ENCODE results near the gene OR56A3. TPM values are rescaled to one million over a fixed set of nuclear protein-coding genes. Genes with fewer than 3 reads are reported as not detected.

Gene OR56A3
- total and polyA plus RNA-seq, 10 of the 15 experiments (the other 5 are each of a cell fraction or from before 2014, with no cell fraction given), result not detected

GRCh38 chr11:5966958-5967357 is 24.9 kb downstream of the OR56A3 start (continued):
- TF ChIP-seq CUX1 (IDR thresholded peaks at IDR 0.05; ENCODE audit: insufficient replicate concordance, low read depth, low read length) (no peak), FOS (IDR thresholded peaks at IDR 0.05; ENCODE audit: borderline replicate concordance, extremely low read depth, insufficient read length) (no peak), ZNF207 (IDR thresholded peaks at IDR 0.05; ENCODE audit: borderline replicate concordance) (no peak)

GRCh38 chr11:5967708-5968107 is 25.7 kb downstream of the OR56A3 start:
- DNase-seq (ENCODE audit: low read depth, low spot score), result no peak
- no peaks in the 10 kb centered on the region for H3K79me2 ChIP-seq (ENCODE audit: control insufficient read depth, insufficient read depth, low read length)
- no peak for ATAC-seq
- TF ChIP-seq RBBP5 (conservative IDR thresholded peaks at IDR 0.05) (no peak), HSF1 (IDR thresholded peaks at IDR 0.05; ENCODE audit: low read depth, low read length) (no peak), IKZF2 (IDR thresholded peaks at IDR 0.05) (no peak), SMAD5 (IDR thresholded peaks at IDR 0.05; ENCODE audit: low read depth) (no peak), ZSCAN29 (IDR thresholded peaks at IDR 0.05) (no peak), SMAD1 (IDR thresholded peaks at IDR 0.05; ENCODE audit: low read depth, partially characterized antibody) (no peak), ESRRA (IDR thresholded peaks at IDR 0.05; ENCODE audit: low read length) (no peak), ZNF217 (IDR thresholded peaks at IDR 0.05) (no peak), RFX5 (IDR thresholded peaks at IDR 0.05; ENCODE audit: low read depth, low read length) (no peak), ATF2 (IDR thresholded peaks at IDR 0.05; ENCODE audit: low read length) (no peak), POLR2AphosphoS2 (IDR thresholded peaks at IDR 0.05; ENCODE audit: low read depth, low read length) (no peak)
- no peak overlapping the region for H2AFZ ChIP-seq (ENCODE audit: control insufficient read depth, low read depth, low read length)
- WGBS (ENCODE audit: insufficient coverage, insufficient replicate concordance, low lambda C conversion rate, missing lambda C conversion rate), result 8% methylated on average over 3 of the region's 3 CpGs
- no peaks in the 10 kb centered on the region for H3K36me3 ChIP-seq (ENCODE audit: control insufficient read depth in 2 of 2, insufficient read depth in 2 of 2, low read length in 1 of 2)
- ChIA-PET CTCF (no interaction called here), POLR2A (no interaction called here), RAD21 (ENCODE audit: unreplicated experiment) (no interaction called here), SMC1A (ENCODE audit: uncharacterized antibody, unreplicated experiment) (no interaction called here)
- H3K4me1 ChIP-seq (ENCODE audit: control insufficient read depth, insufficient read depth, low read length), result no peaks in the 10 kb centered on the region
- H3K4me3 ChIP-seq, result no peak overlapping the region
- no peak for FAIRE-seq
- H3K27ac ChIP-seq (ENCODE audit: control insufficient read depth, insufficient read depth), result no peak overlapping the region
- H3K4me2 ChIP-seq (ENCODE audit: control insufficient read depth, insufficient read depth), result no peak overlapping the region
- H4K20me1 ChIP-seq (ENCODE audit: control insufficient read depth, insufficient read depth), result no peaks in the 10 kb centered on the region
- H3K9me3 ChIP-seq (replicated peaks; ENCODE audit: control insufficient read depth, insufficient read depth, low read length), result no peaks in the 10 kb centered on the region; the same call in 2 of the 3 replicates
- intact Hi-C loops (cut with micrococcal nuclease; ENCODE audit: unreplicated experiment) (no loop called here), in situ Hi-C loops (cut with MboI) (no loop called here)
- H3K9ac ChIP-seq (ENCODE audit: control insufficient read depth, insufficient read depth, low read length), result no peak overlapping the region
- BruUV-seq (replicated peaks), result no TSS peak
- no peaks in the 10 kb centered on the region for H3K27me3 ChIP-seq (replicated peaks in 1 of 2; ENCODE audit: control insufficient read depth in 2 of 2, insufficient read depth in 2 of 2, low read length in 1 of 2)

All from GM12878 (cell line).